ENCODE results near the gene MACROD2.
"Not testable (repeated sequence)": the region's sequence is repeated elsewhere in the genome, so short reads cannot be mapped to it uniquely, and the experiment has no call there.

MACROD2 gene

DNA sequence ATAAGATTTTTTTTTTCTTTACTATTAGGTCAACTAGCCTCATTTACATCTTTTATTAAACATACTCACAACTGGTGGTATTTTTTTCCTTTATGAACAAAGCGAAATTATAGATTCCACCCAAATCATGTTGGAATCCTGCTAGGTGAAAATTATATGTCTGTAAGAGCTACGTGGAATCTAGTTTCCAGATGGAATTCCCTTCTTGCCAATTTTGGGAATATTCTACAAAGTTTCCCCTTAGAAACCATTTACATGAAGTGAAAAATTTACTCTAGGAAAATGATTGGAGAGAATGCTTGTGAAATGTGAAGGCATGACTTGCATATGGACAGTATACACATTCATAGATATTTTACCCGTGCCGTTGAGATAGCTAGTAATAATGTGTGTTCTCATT lies 1466.6 kb downstream of the MACROD2 start:
- DNase-seq (ENCODE audit: low spot score) (no peak), FAIRE-seq (no peak)

DNA sequence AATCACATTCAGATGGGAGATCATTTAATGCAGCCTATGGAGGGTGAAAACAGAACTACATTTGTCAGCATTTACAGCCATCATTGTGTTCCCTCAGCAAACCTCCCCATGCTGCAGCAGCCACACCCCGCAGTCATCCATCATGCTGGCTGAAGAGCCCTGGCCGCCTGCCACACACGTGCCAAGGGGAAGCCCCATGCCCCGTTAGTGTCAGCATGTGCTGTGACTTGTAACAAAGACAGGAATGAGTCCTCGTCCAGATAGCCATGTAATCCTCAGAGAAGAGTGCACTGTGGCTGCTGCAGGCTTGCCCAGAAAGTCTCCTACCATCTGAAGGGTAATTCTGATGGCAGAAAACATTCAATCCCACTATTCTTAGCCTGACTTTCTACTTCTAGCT lies 1480.2 kb downstream of the MACROD2 start:
- FAIRE-seq = no peak
- peak; percentile 17 for DNase-seq (ENCODE audit: low spot score)

DNA sequence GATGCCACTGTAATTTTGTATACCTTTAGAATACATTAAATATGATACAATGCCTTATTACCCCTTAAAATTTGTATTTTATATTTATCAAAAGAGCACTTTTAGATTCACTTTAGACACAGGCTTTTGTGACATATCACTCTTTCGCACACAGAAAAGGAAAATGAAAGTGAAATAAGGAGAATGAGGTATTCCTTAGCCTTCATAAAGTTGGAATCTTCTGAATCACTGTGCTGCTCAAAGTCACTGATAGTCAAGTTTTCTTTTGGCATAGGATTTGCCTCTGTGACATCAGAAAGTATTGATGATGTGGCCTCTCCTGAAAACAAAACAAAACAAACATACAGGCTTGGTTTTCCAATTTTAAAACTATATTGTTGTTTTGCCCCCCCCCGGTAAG lies 1480.9 kb downstream of the MACROD2 start:
- FAIRE-seq (no peak), DNase-seq (ENCODE audit: low spot score) (no peak)

DNA sequence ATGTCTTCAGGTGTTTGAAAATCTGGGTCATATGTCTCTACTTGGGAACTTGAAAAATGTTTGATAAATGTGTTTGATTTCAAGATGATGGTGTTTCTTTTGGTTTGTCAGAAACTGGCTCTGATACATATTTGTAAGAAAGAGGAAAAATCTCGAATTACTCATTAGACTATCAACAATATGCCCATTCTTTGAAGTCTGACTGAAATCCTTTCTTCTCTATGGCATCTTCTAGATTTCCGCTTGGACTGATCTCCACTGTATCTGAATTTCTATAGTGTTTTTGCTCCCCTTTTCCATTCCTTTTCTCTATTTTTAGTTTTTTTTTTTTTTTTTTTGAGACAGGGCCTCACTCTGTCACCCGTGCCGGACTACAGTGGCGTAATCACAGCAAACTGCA lies 1481.5 kb downstream of the MACROD2 start:
- DNase-seq (ENCODE audit: low spot score) (no peak), FAIRE-seq (no peak)

DNA sequence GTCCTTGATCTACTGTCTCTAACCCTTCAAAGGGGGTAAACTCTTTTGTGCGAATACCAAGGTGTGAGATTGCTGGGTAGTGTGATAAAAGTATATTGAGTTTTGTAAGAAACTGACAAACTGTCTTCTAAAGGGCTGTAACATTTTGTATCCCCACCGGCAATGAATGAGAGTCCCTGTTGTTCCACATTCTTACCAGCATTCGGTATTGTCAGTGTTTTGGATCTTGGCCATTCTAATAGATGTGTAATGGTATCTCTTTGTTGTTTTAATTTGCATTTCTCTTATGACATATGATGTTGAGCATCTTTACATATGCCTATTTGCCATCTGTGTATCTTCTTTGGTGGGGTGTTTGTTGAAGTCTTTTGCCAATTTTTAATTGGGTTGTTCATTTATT lies 1487.2 kb downstream of the MACROD2 start:
- no peak for DNase-seq (ENCODE audit: low spot score)
- FAIRE-seq = no peak

DNA sequence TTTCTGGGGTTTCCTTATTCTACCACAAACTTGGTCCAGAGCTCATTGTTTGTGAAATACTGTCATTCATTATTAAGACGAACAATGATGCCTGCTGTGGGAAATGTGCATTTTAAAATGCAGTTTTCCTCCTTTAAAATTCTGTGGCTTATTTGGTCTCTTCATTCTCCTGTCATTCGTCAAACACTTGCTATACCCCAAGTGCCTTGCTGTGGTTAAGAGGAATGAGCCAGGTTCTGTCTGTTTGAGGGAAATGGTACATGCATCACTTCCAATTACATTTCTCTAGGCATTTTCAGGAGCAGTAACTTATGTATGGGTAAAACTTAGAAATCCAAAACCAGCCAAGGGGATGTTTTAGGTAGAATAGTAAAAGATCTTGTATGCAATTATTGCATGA lies 1490.2 kb downstream of the MACROD2 start:
- no peak for DNase-seq (ENCODE audit: low spot score)
- FAIRE-seq = no peak

DNA sequence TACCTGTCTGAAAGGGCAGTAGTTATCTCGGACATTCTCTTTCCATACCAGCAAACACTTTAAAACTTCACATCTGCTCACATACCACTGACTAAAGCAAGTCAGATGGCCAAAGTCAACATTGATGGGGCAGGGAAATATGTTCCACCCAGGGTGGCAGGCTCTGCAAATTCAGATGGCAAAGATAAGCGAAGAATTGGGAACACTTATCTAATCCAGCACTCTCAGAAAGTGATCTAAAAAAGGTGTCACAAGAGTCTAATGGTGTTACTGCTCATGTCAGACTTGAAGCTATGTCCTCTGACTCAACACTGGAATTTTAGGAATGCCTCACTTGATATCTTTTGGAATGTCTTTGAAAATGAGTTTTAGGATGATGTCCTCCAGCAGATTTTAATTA lies 1491.7 kb downstream of the MACROD2 start:
- FAIRE-seq (no peak), DNase-seq (ENCODE audit: low spot score) (peak; percentile 23)

DNA sequence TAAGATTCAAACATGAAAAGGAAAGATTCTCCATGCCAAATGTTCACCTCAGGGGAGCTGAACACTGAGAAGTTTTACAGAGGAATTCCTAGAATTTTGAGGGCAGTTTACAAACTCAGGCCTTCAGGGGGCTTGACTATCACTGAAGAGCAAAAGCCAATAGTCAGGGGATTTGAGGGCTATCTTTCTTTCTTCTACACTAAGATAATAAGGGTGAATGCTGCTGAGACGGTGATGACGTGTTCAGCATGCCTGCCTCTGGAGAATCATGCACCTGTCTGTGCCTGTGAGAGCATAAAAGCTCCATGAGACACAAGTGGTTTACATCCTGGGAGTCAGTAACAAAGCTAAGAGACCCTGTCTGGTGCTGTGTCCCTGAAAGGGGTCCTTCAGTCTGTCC lies 1492.4 kb downstream of the MACROD2 start:
- DNase-seq (ENCODE audit: low spot score) (no peak), FAIRE-seq (no peak)

DNA sequence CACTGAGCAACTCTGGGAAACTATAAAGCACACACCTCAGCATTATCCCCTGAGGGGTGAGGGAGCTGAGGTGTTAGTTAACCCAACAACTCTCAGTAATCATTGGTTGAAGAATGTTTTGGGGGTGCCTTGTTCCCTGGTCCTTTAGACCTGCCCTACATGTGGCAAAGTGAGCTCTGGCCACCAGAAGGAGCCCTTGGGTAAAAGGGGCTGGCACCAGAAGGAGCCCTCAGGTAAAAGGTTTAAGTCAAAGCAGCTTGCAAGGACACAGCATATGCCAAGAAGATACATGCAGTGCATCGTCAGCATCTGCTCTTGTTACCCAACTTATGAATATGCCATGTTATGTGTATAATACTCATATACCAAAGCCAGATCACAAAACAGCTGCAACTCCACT lies 1496.3 kb downstream of the MACROD2 start:
- FAIRE-seq (no peak), DNase-seq (ENCODE audit: low spot score) (no peak)

DNA sequence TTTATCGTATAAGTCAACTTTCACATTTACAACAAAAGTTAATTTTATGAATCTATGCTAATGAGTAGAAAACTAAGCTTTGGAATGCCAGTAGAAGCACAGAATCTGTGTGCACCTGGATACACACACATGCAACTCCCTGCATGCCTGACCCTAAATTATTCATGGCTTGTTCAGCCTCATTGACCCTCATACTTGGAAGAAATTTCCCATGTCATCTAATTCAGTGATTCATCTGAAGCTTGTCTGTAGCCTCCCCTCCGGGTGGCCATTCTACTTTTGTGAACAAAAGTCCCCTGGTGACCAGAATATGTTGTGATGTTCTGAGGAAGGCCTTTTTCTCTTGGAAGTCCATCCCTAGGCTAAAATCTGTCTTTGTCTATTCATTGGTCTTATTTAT lies 1499.5 kb downstream of the MACROD2 start:
- DNase-seq (ENCODE audit: low spot score) (no peak), FAIRE-seq (no peak)

DNA sequence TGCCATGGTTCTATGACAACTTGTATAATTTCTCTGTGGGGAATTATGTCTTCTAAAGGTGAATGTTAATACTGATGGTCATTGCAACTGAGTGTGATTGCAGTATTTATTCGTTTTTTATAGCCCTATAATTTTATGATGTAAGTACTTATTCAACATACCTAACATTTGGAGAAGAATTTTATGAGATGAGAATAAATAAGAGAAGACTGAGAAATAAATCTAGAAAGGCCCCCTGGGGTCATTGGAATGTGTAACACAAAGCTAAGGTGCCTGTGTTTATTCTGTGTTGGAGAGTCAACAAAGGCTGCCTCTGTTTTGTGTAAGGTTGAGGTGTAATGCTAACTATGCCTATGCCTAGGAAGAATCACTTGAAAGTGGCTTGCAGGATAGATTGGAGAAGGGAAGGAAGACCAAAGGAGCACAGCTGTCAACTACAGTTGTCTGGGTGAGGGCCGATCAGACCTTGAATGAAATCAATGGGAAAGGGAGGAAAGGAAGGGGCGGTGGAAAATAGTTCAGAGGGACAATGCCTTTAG lies 1501.3 kb downstream of the MACROD2 start:
- FAIRE-seq (no peak), DNase-seq (ENCODE audit: low spot score) (no peak)

DNA sequence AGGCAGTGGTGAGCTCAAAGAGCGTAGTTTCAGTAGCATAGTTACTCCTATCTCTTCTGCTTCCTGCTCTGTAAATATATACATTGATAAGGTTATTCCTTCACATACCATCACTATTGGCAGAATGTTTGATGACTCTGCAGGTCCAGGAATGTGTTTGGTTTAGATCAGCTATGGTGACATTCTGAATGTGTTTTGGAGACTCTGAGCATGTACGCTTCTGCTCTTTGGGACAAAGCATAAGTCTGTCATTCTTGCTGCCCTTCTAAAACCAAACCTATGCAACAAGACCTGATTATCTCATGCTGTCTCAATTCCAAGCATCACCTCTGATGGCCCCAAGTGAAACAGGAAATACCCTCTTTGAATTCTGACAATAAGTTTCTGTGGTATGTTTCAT lies 1503.6 kb downstream of the MACROD2 start:
- no peak for FAIRE-seq
- no peak for DNase-seq (ENCODE audit: low spot score)

DNA sequence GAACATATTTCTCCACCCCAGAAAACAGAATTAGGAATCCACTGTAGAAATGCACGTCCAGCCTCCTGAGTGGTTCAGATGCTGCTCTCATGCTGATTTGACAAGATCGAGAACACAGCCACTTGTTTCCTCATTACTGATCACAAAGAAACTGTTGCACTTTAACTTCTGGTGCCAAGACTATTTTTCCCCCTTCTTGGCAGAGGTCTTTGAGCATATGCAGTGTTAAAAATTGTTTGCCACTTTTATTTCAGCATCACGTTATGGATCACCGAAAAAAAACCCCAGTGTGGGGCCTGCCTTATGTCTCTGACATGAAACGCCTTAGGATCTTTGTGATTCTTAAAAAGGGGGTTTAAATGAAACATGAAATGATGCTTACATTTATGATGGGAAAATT lies 1511.0 kb downstream of the MACROD2 start:
- no peak for FAIRE-seq

DNA sequence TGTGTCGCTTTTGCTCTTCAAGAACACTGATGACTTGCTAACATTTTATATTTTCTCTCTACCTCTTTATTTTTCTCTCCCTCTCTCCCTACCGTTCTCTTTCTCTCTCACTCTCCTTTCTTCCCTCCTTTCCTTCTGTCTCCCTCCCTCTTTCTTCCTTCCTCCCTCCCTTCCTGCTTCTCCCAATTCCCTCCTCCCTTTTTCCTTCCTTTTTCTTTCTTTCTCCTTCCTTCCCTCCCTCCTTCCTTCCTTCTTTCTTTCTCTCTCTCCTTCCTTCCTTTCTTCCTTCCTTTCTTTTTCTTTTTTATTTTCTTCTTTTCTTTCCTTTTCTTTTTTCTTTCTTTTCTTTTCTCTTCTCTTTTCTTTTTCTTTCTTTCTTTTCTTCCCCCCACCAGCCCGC lies 1511.8 kb downstream of the MACROD2 start:
- DNase-seq (ENCODE audit: low spot score) (no peak), FAIRE-seq (no peak)

More for the DNA sequence above, 1511.0 kb downstream of the MACROD2 start:
- DNase-seq (ENCODE audit: low spot score) = no peak

DNA sequence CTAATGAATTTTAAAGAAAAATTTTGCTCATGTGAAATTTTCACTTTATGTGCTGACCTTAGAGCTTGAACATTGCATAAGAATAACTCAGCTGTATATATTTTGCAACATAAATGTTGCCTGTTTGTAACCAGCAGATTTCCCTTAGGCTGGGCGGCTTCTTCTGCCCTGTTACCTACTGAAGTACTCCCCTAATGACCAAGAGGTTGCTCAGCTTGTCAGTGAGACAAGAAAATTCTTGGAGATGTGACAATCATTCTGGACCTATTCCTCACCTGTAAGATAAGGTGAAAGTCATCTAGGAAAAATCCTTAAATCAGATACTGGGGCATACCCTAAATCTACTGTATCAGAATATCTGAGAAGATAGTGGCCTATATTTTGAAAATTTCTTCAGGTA lies 1516.2 kb downstream of the MACROD2 start:
- DNase-seq (ENCODE audit: low spot score) (no peak), FAIRE-seq (no peak)

DNA sequence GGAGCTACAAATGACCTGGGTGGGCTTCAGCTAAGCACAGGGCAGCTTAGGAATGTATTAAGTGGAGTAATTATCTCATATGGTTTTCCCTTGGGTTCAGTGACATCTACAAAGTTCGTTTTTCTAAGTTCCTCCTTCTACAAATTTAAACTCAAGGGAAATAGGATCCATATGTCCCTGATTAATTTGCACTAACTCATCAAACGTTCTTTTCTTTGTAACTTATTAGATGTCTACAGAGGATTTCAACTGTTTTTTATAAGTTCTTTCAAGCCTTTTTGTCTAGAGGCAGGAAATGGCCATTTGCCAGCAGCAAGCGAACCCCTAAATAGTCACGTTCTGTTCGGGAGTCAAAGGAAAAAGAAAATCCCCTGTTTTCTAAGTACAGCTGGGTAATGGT lies 1517.6 kb downstream of the MACROD2 start:
- FAIRE-seq (no peak), DNase-seq (ENCODE audit: low spot score) (no peak)

DNA sequence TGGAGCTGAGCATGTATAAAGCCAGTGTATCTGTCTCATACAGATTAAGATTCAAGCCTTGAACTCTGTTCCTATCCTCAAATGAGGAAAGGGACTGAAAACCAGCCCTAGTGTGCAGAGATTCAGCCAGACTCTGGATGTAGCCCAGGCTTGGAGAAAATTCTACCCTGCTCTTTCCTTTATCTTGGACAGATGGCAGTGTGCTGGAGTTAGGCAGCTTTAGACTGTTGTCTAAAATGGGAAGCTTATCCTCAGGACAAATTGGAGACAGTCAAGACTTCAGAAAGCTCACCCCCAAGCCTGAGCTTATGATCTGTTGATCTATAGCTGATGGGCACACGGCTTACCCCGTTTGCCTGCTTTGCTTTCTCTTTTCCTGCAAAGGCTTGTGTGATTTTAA lies 1520.4 kb downstream of the MACROD2 start:
- FAIRE-seq = no peak
- no peak for DNase-seq (ENCODE audit: low spot score)

DNA sequence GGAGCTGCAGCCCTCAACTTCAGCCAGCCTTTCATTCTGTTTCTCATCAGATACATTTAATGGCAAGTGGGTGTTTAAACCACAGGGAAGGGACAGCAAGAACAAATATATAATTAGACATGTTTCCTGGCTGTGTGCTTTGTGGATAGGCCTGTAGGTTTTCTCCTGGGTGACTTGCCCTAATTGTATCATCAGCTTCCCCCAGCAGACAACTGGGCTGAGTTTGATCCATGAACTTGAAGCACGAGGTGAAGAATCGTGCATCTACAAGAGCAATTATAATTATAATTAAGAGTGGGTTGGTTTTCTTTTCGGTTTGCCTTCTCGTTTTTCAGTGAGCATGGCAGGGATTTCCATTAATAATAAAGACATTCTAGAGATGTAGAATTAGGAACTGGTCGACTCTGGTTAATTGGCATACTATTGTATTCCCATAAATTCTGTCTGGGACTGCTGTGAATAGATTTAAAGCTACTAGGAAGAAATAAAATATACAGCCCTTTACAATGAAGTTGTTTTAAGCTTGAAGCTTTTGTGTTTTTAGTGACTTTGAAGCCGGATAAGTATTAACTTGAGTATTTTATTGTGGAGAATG lies 1525.7 kb downstream of the MACROD2 start:
- no peak for DNase-seq (ENCODE audit: low spot score)
- no peak for FAIRE-seq

DNA sequence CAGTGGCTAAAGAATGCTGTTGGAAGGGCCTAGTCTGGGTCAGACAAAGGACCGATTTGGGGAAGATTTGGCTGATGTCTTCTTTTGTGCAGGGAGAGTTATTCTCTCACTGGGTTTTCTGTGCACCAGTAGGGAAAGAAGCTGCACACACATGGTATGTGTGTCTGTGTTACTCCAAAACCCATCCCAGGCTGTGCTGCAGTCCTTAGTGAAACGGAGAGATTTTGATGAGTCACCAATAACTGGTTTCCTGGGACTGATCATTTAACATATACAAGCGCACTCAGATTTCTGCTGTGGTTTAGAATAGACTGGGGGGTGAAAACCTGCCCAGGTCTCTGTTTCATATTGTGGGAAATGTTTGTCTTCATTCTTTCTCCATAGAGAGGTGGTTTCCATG lies 1528.1 kb downstream of the MACROD2 start:
- DNase-seq (ENCODE audit: low spot score) = no peak
- no peak for FAIRE-seq

DNA sequence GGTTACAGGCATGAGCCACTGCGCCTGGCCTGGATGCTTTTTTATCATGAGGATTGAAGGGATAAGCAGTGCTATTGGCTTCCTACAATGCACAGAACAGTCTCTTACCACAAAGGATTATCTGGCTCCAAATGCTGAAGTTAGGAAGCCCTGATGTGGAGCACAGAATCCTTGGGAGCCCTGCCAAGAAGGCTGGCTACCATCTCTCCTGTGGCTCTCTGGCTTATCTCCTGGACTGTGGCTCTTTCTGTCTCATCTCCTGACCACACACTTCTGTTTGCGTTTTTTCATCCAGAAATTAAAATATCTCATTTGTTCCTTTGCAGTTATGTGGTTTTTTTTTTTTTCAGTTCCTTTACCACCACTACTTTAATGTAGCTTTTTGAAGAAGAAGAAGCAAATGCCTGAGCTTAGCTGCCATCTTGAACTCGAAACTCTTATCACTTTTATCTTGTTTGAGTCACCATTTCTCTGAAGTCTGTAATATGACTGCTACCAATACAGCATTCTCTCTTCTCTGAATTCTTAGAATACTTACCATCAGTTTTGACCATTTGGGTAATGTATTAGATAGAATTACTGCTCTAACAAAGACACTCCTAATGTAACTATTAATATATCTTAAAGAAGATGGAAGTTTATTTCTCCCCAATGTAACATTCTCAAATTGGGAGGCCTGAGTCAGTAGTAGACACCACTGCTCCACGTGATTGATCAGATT lies 1533.2 kb downstream of the MACROD2 start:
- no peak for DNase-seq (ENCODE audit: low spot score)
- FAIRE-seq = no peak

DNA sequence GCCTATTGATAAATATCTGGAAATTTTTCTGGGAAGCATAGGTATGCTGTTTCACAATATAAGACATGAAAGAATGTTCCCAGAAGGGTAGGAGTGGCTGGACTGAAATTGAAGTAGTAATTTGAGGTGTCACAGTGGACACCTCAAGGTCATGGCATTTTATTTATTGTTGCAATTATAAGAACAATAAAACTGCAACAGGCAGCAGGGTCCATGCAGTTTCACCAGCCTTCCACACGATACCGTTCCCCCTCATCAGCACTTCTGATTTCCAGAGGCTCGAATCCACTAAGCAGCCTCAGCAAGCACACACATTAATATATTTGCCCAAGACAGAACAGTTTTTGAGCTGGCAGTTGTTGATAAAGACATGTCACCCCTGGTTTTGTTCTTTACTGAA lies 1540.5 kb downstream of the MACROD2 start:
- DNase-seq (ENCODE audit: low spot score) = no peak
- no peak for FAIRE-seq

DNA sequence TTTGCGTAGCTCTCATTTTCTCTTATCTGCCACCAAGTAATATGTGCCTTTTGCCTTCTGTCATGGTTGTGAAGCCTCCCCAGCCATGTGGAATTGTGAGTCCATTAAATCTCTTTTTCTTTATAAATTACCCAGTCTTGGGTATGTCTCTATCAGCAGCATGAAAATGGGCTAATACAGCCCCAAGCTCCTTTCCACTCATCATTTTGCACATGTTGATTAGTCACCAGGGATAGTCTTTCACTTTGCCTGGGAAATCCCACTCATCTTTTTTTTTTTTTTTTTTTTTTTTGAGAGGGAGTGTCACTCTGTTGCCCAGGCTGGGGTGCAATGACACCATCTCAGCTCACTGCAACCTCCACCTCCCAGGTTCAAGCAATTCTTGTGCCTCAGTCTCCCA lies 1541.9 kb downstream of the MACROD2 start:
- FAIRE-seq; DNase-seq (ENCODE audit: low spot score): not testable (repeated sequence)

DNA sequence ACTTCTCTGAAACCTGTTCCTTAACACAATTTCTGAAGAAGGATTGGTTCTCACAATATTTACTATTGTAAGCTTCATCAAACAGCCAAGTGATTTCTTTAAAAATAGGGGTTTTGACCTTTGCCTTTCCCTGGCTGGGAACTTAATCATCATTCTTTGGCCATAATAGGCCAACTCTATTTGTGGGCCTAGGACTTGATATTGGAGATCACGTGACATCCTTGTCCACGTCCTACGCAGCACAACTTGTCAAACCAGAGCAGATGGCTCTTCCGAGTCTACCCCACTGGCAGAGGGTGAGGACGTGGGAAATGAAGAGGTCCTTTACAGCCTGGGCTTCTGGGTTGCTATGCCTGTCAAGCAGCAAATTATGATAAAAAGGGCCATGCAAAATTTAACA lies 1547.3 kb downstream of the MACROD2 start:
- DNase-seq (ENCODE audit: low spot score) = no peak
- FAIRE-seq = no peak
